ENCODE data around the gene RAVER1.

The RAVER1 gene

GRCh38 chr19:10380313-10381102 is 47.2 kb upstream of the RAVER1 start, which contains the start of gene TYK2 (continued):
- TF ChIP-seq FEZF1 (tag by site-specific recombination; IDR thresholded peaks at IDR 0.05) (no peak), ZNF664 (tag by site-specific recombination; IDR thresholded peaks at IDR 0.05) (no peak), ZNF121 (tag by site-specific recombination; IDR thresholded peaks at IDR 0.05) (0 out of 2 replicates have a peak, but pooled peaks have one; percentile 19), KLF1 (tag by site-specific recombination; IDR thresholded peaks at IDR 0.05) (peak; percentile 59), PRDM1 (tag by site-specific recombination; IDR thresholded peaks at IDR 0.05) (no peak), ZNF776 (tag by site-specific recombination; IDR thresholded peaks at IDR 0.05; ENCODE audit: borderline replicate concordance) (no peak), SCRT1 (tag by site-specific recombination; IDR thresholded peaks at IDR 0.05; ENCODE audit: borderline replicate concordance) (no peak), KLF9 (tag by site-specific recombination; IDR thresholded peaks at IDR 0.05; ENCODE audit: low read depth) (peak; percentile 59), ZXDB (tag by site-specific recombination; IDR thresholded peaks at IDR 0.05) (peak; percentile 39; the same call in 1 of the 2 replicates), ZNF354C (tag by site-specific recombination; IDR thresholded peaks at IDR 0.05; ENCODE audit: borderline replicate concordance, low read depth) (no peak), BCL6B (tag by site-specific recombination; IDR thresholded peaks at IDR 0.05) (no peak), ZBTB20 (tag by site-specific recombination; IDR thresholded peaks at IDR 0.05) (peak; percentile 64), ZNF223 (tag by site-specific recombination; IDR thresholded peaks at IDR 0.05) (no peak), ZNF785 (tag by site-specific recombination; IDR thresholded peaks at IDR 0.05) (no peak), ZNF19 (tag by site-specific recombination; IDR thresholded peaks at IDR 0.05; ENCODE audit: low read depth) (no peak), ZNF692 (tag by site-specific recombination; IDR thresholded peaks at IDR 0.05) (peak; percentile 44), MZF1 (tag by site-specific recombination; IDR thresholded peaks at IDR 0.05; ENCODE audit: borderline replicate concordance) (peak; percentile 5; the same call in 1 of the 2 replicates), KLF17 (tag by site-specific recombination; IDR thresholded peaks at IDR 0.05) (peak; percentile 53), OSR2 (tag by site-specific recombination; IDR thresholded peaks at IDR 0.05) (peak; percentile 99), PRDM10 (tag by site-specific recombination; IDR thresholded peaks at IDR 0.05) (peak; percentile 86), SP2 (tag by site-specific recombination; IDR thresholded peaks at IDR 0.05) (peak; percentile 100), ZNF280C (tag by site-specific recombination; IDR thresholded peaks at IDR 0.05) (no peak), GLI4 (tag by site-specific recombination; IDR thresholded peaks at IDR 0.05) (peak; percentile 68; the same call in 1 of the 2 replicates), ZNF138 (tag by site-specific recombination; IDR thresholded peaks at IDR 0.05; ENCODE audit: borderline replicate concordance) (no peak), ZIC2 (tag by site-specific recombination; IDR thresholded peaks at IDR 0.05) (peak; percentile 69)
- TF ChIP-seq, protein P1, sequence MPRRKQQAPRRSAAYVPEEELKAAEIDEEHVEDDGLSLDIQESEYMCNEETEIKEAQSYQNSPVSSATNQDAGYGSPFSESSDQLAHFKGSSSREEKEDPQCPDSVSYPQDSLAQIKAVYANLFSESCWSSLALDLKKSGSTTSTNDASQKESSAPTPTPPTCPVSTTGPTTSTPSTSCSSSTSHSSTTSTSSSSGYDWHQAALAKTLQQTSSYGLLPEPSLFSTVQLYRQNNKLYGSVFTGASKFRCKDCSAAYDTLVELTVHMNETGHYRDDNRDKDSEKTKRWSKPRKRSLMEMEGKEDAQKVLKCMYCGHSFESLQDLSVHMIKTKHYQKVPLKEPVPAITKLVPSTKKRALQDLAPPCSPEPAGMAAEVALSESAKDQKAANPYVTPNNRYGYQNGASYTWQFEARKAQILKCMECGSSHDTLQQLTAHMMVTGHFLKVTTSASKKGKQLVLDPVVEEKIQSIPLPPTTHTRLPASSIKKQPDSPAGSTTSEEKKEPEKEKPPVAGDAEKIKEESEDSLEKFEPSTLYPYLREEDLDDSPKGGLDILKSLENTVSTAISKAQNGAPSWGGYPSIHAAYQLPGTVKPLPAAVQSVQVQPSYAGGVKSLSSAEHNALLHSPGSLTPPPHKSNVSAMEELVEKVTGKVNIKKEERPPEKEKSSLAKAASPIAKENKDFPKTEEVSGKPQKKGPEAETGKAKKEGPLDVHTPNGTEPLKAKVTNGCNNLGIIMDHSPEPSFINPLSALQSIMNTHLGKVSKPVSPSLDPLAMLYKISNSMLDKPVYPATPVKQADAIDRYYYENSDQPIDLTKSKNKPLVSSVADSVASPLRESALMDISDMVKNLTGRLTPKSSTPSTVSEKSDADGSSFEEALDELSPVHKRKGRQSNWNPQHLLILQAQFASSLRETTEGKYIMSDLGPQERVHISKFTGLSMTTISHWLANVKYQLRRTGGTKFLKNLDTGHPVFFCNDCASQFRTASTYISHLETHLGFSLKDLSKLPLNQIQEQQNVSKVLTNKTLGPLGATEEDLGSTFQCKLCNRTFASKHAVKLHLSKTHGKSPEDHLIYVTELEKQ (tag by site-specific recombination; IDR thresholded peaks at IDR 0.05; ENCODE audit: borderline replicate concordance): 0 out of 2 replicates have a peak, but pooled peaks have one; percentile 54

Measured in HEK293 (cell line).